Hindlimb muscle (tissue), 1 donor: Measurements from ENCODE around the gene SLC25A21. TPM values are rescaled to one million over a fixed set of nuclear protein-coding genes. Genes with fewer than 3 reads are reported as not detected.
"Not testable (repeated sequence)": the region's sequence is repeated elsewhere in the genome, so short reads cannot be mapped to it uniquely, and the experiment has no call there.

Source experiments
- DNase-seq: peaks from one replicate; pipeline ENCODE4 v3.0.0-alpha.2; 2013
- polyA plus RNA-seq: library from polyadenylated mRNA; unstranded; fragments of 120-200 nt; gene quantifications from one replicate; pipeline ENCODE4 v1.2.1, GENCODE V29; 2013; ENCODE audit not compliant: insufficient read length

Gene SLC25A21
- polyA plus RNA-seq, 1 donor, result 1.5 TPM

- DNase-seq, result no peak
These were observed 309.1 kb downstream of the SLC25A21 start for GRCh38 chr14:36863271-36863670.

- DNase-seq, result not testable (repeated sequence)
These were observed 310.2 kb downstream of the SLC25A21 start for GRCh38 chr14:36862237-36862636.

- no peak for DNase-seq
These were observed 311.6 kb downstream of the SLC25A21 start for GRCh38 chr14:36860831-36861230.

- no peak for DNase-seq
These were observed 313.3 kb downstream of the SLC25A21 start for GRCh38 chr14:36859119-36859518.

- DNase-seq, result no peak
These were observed 314.5 kb downstream of the SLC25A21 start for GRCh38 chr14:36857842-36858445.

GRCh38 chr14:36857136-36857535 lies 315.3 kb downstream of the SLC25A21 start:
- DNase-seq, result no peak

GRCh38 chr14:36856095-36856878 lies 316.1 kb downstream of the SLC25A21 start:
- no peak for DNase-seq

- DNase-seq, result no peak
These were observed 317.0 kb downstream of the SLC25A21 start for GRCh38 chr14:36855396-36855795.

- DNase-seq, result no peak
These were observed 319.3 kb downstream of the SLC25A21 start for GRCh38 chr14:36852981-36853691.

- DNase-seq, result no peak
These were observed 324.2 kb downstream of the SLC25A21 start for GRCh38 chr14:36848213-36848612.

GRCh38 chr14:36847366-36847765 lies 325.0 kb downstream of the SLC25A21 start:
- no peak for DNase-seq

GRCh38 chr14:36845356-36846012 lies 326.9 kb downstream of the SLC25A21 start:
- no peak for DNase-seq

- DNase-seq, result no peak
These were observed 327.8 kb downstream of the SLC25A21 start for GRCh38 chr14:36844443-36845195.

- DNase-seq, result no peak
These were observed 329.0 kb downstream of the SLC25A21 start for GRCh38 chr14:36843410-36843809.

- DNase-seq, result no peak
These were observed 337.3 kb downstream of the SLC25A21 start for GRCh38 chr14:36835128-36835527.

- DNase-seq, result no peak
These were observed 338.1 kb downstream of the SLC25A21 start for GRCh38 chr14:36834293-36834692.

GRCh38 chr14:36829547-36829946 lies 342.9 kb downstream of the SLC25A21 start:
- DNase-seq, result no peak

- no peak for DNase-seq
These were observed 344.5 kb downstream of the SLC25A21 start for GRCh38 chr14:36827861-36828260.

GRCh38 chr14:36826614-36827013 lies 345.8 kb downstream of the SLC25A21 start:
- no peak for DNase-seq

- no peak for DNase-seq
These were observed 347.6 kb downstream of the SLC25A21 start for GRCh38 chr14:36824854-36825253.

GRCh38 chr14:36823651-36824050 lies 348.8 kb downstream of the SLC25A21 start:
- DNase-seq, result no peak

- no peak for DNase-seq
These were observed 349.7 kb downstream of the SLC25A21 start for GRCh38 chr14:36822685-36823084.
